Frontal cortex (tissue), 4 donors: Measurements from ENCODE around the gene LANCL2. TPM values are rescaled to one million over a fixed set of nuclear protein-coding genes. Genes with fewer than 3 reads are reported as not detected.
"Not testable (repeated sequence)": the region's sequence is repeated elsewhere in the genome, so short reads cannot be mapped to it uniquely, and the experiment has no call there.

Experiments
- DNase-seq, 2 donors: peaks; one replicate each; pipeline ENCODE4 v3.0.0; 2012; ENCODE audit warnings: low spot score in 2 of 2
- FAIRE-seq: peaks from 2 replicates; lab custom pipeline; 2012; peaks lifted over from hg19 to GRCh38; lab: Jason Lieb, UNC
- total RNA-seq: library from RNA; depleted of rRNA; stranded (reverse); fragments of >200 nt; gene quantifications from one replicate; pipeline ENCODE4 v1.2.3, GENCODE V29; 2014
- donor health status: control.
- donor health status: control.
- donor health status: control.

The LANCL2 gene
- total RNA-seq, result 35.1 TPM

DNA sequence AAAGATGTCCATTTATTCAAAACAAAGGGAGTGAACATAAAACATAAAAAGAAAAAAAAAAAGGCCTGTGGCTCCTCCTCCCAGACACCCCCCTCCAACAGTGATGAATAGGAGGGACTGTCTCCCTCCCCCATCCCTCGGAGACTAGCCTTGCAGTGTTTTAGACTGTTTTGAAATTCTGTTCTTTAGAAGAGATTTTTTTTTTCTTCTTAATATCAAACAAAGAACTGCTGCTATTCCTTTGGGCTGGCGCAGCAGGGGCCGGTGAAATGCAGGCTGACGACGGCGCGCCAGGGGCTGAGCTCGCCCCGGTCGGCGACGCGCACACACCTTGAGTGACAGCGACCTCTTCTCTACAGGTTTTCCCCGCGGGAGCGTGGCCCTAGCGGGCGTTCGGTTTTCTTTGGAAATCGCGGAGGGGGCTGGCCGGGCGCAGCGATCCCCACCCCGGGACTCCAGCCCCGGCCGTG lies at the start of gene LANCL2:
TSS of gene LANCL2 (plus strand) at position 133 of the 470 bp plus-strand sequence. CDS start 689 bp downstream, outside the sequence.
- DNase-seq (peak; percentile 51 to 68), FAIRE-seq (no peak)

DNA sequence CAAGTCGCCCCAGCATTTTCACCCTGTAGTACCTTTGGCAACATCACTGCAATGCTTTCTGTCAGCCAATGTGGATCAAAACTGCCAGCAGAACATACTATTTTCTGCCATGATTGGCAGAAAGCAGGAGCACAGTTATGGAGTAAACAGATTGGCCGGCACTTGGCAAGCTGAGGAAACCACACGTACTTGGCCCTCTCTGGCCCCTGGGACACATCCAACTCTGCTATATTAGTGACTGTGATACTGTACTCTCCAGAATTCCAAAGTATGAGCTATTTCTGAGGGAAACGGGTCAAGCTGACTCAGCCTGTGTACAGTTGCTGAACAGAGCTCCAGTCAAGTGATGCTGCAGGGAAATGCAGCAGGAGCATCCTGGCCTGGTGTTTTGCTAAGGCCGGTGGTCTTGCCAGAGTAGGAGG lies 39.8 kb upstream of the LANCL2 start:
- DNase-seq (no peak), FAIRE-seq (no peak)

DNA sequence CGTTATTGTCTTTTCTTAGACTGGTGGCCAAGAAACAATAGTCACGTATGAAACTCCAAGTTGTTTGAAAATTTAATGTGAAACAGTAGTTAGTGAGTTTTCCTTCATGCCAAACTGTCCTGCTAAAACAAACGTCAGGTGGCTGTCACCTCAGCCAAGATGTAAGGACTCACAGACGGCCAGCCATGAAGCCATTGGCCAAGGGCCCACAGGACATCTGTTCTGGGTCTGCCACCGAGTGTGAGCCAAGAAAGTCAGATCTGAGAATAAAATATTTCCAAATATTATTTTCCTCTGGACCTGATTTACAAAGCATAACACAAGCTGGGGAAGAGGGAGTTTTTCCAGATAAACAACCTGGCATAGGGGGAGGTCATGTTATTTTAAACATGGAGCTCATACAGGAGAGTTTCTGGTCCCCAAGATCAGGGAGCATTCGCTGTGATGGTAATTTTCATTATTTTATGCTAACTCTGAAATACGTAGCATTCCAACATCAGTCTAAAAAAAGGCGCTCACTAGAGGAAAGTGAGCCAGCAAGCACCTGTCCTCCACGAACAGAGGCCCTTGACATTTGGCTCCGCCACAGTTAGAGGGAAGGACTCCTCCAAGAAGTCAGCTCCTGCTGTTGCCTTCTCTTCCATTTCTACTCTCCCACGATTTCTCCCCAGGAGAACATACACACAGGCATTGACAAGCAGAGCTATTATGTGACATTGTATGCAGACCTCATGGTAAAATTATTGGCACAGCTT lies 38.9 kb upstream of the LANCL2 start:
- DNase-seq, result no peak
- FAIRE-seq, result no peak

DNA sequence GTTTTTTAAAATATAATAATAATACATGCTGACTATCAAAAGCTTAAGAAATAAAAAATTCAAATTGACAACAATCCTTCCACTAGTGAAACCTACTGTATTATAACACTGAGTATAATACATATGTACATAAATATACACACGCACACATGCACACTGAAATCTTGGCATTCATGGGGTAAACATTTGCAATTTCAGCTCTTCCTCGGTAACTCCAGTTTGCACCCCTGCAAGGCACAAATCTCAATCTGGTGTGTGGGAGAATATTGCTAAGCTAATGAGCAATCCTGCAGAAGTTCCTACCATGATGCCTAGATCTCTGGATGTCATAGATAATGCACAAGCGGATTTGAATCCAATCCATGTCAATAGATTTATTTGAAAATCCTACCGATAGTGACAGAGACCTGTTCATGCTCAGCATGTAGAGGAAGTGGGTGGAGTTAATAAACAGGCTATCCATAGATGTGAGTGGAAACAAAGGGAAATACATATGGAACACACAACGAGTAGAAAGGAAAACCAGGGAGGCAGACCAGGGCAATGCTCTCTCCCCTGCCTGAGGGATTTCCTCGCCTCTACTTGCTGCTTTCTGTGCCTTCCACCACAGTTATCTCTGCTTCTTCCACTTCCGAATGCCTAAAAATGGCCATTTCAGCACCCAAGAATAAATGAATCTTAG lies 38.1 kb upstream of the LANCL2 start:
- FAIRE-seq (no peak), DNase-seq (no peak)

DNA sequence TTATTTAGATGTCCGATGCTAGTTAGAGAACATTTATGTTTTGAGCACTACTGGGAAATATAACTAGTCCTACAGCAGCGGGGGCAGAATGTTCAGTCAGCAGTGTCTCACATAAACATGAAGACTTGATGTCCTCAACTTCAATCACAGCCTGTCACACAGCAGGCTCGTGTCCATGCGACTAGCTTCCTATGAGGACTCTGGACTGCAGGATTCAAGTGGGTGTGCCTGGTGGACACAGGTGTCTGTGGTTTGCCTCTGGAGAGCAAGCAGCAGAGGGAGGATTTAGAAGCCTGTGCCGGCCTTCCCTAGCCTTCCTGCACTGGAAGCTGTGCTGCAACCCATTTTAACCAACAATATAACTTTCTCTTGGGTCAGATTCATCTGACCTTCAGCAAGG lies 30.0 kb upstream of the LANCL2 start:
- no peak for FAIRE-seq

DNA sequence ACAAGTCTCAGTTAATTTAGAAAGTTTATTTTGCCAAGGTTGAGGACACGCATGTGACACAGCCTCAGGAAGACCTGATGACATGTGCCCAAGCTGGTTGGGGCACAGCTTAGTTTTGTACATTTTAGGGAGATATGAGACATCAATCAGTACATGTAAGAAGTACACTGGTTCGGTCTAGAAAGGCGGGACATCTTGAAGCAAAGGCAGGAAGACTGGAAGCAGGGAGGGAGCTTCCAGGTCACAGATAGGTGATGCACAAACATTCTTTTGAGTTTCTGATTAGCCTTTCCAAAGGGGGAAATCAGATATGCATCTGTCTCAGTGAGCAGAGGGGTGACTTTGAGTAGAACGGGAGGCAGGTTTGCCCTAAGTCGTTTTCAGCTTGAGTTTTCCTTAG lies 29.4 kb upstream of the LANCL2 start:
- no peak for FAIRE-seq

More for the DNA sequence above, 30.0 kb upstream of the LANCL2 start:
- no peak for DNase-seq

DNA sequence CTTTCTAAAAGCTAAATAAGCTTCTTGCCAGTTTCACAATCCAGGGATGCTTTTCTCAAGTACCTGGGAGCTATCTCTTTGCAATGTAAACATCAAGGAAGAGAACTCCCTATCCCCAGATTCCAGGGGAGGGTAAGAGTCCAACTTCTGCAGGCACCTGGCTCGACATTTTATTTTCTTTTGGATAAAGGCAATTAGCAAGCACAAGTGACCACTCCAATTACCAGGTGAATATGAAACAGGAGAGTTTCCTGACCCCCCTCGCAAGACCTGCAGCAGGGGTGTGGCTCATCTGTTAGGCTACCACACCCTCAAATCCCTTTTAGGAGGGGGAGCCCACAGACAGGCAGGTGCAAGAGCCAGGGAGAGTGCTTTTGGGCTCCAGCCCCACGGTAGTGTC lies 28.6 kb upstream of the LANCL2 start:
- no peak for DNase-seq
- no peak for FAIRE-seq

More for the DNA sequence above, 29.4 kb upstream of the LANCL2 start:
- no peak for DNase-seq

GRCh38 chr7:55339033-55340000 lies 25.8 kb upstream of the LANCL2 start:
- FAIRE-seq (no peak), DNase-seq (no peak)

- DNase-seq (no peak), FAIRE-seq (no peak)
Measured at GRCh38 chr7:55342216-55342871, 22.8 kb upstream of the LANCL2 start.

- DNase-seq (no peak), FAIRE-seq (no peak)
Measured at GRCh38 chr7:55343002-55343781, 21.9 kb upstream of the LANCL2 start.

DNA sequence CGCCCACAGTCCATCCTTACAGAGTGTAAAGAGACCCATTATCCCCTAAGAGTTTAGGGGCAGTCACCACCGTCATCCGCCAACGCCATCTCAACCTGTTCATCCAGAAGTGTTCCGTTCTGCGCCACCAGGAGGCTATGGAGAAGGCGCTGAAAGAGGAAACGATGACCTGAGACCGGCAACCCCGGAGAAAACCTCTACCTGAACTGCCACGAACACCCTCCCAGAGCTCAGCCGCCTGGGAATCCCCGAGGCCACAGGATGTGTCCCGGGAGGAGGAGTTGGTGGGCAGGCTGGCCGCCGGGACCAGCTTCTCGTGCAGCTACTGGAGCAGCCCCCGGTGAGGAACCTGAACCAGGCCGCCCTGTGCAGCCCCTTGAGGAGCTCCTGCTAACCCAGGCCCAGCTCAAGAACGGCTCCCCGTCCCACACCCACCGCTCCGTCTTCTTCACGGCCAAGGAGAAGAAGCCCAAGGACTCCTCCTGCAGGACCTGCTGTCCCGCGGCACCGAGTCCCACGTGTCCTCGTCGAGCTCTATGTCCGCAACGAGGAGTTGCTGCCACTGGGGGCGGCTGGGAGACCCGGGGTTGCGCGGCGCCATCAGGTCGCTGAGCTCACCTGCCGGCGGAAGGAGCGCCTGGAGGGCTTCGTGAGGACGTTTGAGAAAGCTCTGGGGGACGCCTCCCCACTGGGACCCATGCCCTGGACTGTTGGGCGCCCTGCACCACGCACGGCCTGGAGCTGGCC lies 21.1 kb upstream of the LANCL2 start:
- FAIRE-seq (no peak), DNase-seq (no peak)

DNA sequence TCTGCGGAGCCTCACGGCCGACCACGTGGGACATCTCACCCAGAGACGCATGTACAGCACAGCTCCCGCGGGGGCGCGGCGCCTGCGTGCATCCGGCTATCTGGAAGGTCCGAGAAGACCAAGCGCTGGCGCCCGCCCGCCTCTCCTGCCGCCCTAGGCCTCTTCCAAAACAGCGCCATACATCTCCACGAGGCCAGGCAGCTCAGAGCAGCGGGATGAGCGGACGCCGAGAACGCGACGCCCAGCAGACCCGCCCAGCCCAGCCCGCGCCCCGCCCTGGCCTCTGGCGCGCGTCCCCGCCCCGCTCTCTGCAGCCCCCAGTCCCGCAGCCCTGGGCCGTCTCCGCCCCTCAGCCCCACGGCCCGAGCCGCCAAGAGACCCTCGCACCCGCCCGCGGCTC lies 20.3 kb upstream of the LANCL2 start:
- DNase-seq (no peak), FAIRE-seq (no peak)

- no peak for FAIRE-seq
- no peak for DNase-seq
Measured at GRCh38 chr7:55345292-55345691, 19.8 kb upstream of the LANCL2 start.

DNA sequence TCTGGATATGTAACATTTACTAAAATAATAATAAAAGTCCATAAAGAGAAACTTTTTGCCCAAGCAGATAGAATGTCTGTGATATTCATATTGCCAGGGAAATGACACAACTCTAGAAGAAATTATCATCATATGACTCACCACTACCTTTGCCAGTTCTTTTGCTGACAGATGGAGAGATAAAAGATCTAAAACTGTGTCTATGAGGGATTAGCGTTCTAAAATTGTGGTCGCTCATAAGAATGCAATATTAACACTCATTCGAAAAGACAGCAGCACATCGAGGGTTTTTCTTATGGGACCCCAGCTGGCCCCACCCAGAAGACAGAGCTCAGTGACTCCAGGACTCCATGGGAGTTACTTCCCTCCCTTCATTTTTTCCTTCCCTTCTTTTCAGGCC lies 16.6 kb upstream of the LANCL2 start:
- no peak for DNase-seq
- FAIRE-seq, result no peak

- DNase-seq (no peak), FAIRE-seq (no peak)
Measured at GRCh38 chr7:55349121-55349520, 16.0 kb upstream of the LANCL2 start.

- DNase-seq (no peak), FAIRE-seq (no peak)
Measured at GRCh38 chr7:55350281-55350680, 14.9 kb upstream of the LANCL2 start.

DNA sequence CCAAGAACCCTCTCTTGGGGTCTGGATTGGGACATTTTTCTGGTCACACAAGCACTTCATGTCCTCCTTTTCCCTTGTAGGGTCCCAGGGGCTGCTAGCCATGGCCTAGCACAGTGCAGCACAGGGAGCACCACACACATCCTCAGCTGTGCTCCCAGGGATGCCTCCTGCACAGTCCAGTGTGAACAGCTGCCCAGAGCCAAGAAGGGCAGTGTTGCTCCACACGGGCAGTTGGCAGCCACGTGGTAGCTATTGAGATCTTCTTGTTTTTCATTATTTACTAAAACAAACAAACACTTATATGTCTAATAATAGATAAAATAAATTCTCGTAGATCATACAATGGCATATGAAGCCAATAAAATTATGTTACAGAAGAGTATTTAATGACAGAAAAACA lies 13.9 kb upstream of the LANCL2 start:
- no peak for FAIRE-seq
- DNase-seq, result no peak

- not testable (repeated sequence) for FAIRE-seq, DNase-seq
Measured at GRCh38 chr7:55352947-55353273, 12.2 kb upstream of the LANCL2 start.
